Measurements from ENCODE around the gene EPHA8. TPM values are rescaled to one million over a fixed set of nuclear protein-coding genes. Genes with fewer than 3 reads are reported as not detected.

The EPHA8 gene
- total RNA-seq, 1 experiment from 2014 or later = not detected

GRCh38 chr1:22533244-22533895 lies 29.9 kb upstream of the EPHA8 start:
- ChIA-PET POLR2A (no interaction called here), CTCF (no interaction called here)
- no peak overlapping the region for H3K4me3 Mint-ChIP-seq (ENCODE audit: unreplicated experiment)
- no peaks in the 10 kb centered on the region for H3K9me3 Mint-ChIP-seq (ENCODE audit: unreplicated experiment)
- intact Hi-C loops (cut with micrococcal nuclease; ENCODE audit: unreplicated experiment) = no loop called here
- H3K27me3 ChIP-seq (replicated peaks; ENCODE audit: control insufficient read depth, insufficient read depth, low read length) = no peaks in the 10 kb centered on the region
- no peaks in the 10 kb centered on the region for H3K4me1 ChIP-seq
- H3K27ac Mint-ChIP-seq (ENCODE audit: unreplicated experiment) = no peak overlapping the region
- TF ChIP-seq CTCF (IDR thresholded peaks at IDR 0.05; ENCODE audit: insufficient read depth in 1 of 2, low read depth in 1 of 2, low read length in 1 of 2, severe bottlenecking in 1 of 2, unreplicated experiment in 1 of 2) = no peak
- peaks cover 13% of the 10 kb centered on the region for H3K36me3 Mint-ChIP-seq (ENCODE audit: insufficient read depth, unreplicated experiment)
- no peaks in the 10 kb centered on the region for H3K9me3 ChIP-seq
- no peaks in the 10 kb centered on the region for H3K27me3 Mint-ChIP-seq (ENCODE audit: insufficient read depth, unreplicated experiment)
- BruUV-seq (replicated peaks) = no TSS peak
- no peak for DNase-seq
- H3K4me3 ChIP-seq (ENCODE audit: low read depth, low read length) = no peak overlapping the region
- H3K4me1 Mint-ChIP-seq (ENCODE audit: low read depth, unreplicated experiment) = no peaks in the 10 kb centered on the region
- H3K36me3 ChIP-seq (ENCODE audit: control insufficient read depth, insufficient read depth, low read length) = no peaks in the 10 kb centered on the region; the same call in 1 of the 2 replicates

- DNase-seq = no peak
- Mint-ChIP-seq H3K9me3 (ENCODE audit: unreplicated experiment) (no peaks in the 10 kb centered on the region), H3K27ac (ENCODE audit: unreplicated experiment) (no peak overlapping the region), H3K36me3 (ENCODE audit: insufficient read depth, unreplicated experiment) (peaks cover 14% of the 10 kb centered on the region), H3K27me3 (ENCODE audit: insufficient read depth, unreplicated experiment) (no peaks in the 10 kb centered on the region), H3K4me1 (ENCODE audit: low read depth, unreplicated experiment) (no peaks in the 10 kb centered on the region), H3K4me3 (ENCODE audit: unreplicated experiment) (no peak overlapping the region)
- Histone ChIP-seq H3K27me3 (replicated peaks; ENCODE audit: control insufficient read depth, insufficient read depth, low read length) (no peaks in the 10 kb centered on the region), H3K9me3 (no peaks in the 10 kb centered on the region), H3K4me1 (no peaks in the 10 kb centered on the region), H3K36me3 (ENCODE audit: control insufficient read depth, insufficient read depth, low read length) (no peaks in the 10 kb centered on the region; the same call in 1 of the 2 replicates), H3K4me3 (ENCODE audit: low read depth, low read length) (no peak overlapping the region)
- ChIA-PET CTCF (no interaction called here), POLR2A (no interaction called here)
- BruUV-seq (replicated peaks) = no TSS peak
- intact Hi-C loops (cut with micrococcal nuclease; ENCODE audit: unreplicated experiment) = no loop called here
- TF ChIP-seq CTCF (IDR thresholded peaks at IDR 0.05; ENCODE audit: insufficient read depth in 1 of 2, low read depth in 1 of 2, low read length in 1 of 2, severe bottlenecking in 1 of 2, unreplicated experiment in 1 of 2) = no peak
Observed at GRCh38 chr1:22534951-22535350, 28.3 kb upstream of the EPHA8 start.

- POLR2A ChIA-PET = no interaction called here
- CTCF ChIA-PET = no interaction called here
- H3K27me3 Mint-ChIP-seq (ENCODE audit: insufficient read depth, unreplicated experiment) = no peaks in the 10 kb centered on the region
- H3K36me3 Mint-ChIP-seq (ENCODE audit: insufficient read depth, unreplicated experiment) = peaks cover 14% of the 10 kb centered on the region
- H3K27ac Mint-ChIP-seq (ENCODE audit: unreplicated experiment) = no peak overlapping the region
- H3K4me1 Mint-ChIP-seq (ENCODE audit: low read depth, unreplicated experiment) = no peaks in the 10 kb centered on the region
- Histone ChIP-seq H3K36me3 (ENCODE audit: control insufficient read depth, insufficient read depth, low read length) (no peaks in the 10 kb centered on the region; the same call in 1 of the 2 replicates), H3K4me3 (ENCODE audit: low read depth, low read length) (no peak overlapping the region), H3K4me1 (no peaks in the 10 kb centered on the region), H3K9me3 (no peaks in the 10 kb centered on the region), H3K27me3 (replicated peaks; ENCODE audit: control insufficient read depth, insufficient read depth, low read length) (no peaks in the 10 kb centered on the region)
- BruUV-seq (replicated peaks) = no TSS peak
- H3K4me3 Mint-ChIP-seq (ENCODE audit: unreplicated experiment) = no peak overlapping the region
- no peak for DNase-seq
- intact Hi-C loops (cut with micrococcal nuclease; ENCODE audit: unreplicated experiment) = no loop called here
- no peak for TF ChIP-seq CTCF (IDR thresholded peaks at IDR 0.05; ENCODE audit: insufficient read depth in 1 of 2, low read depth in 1 of 2, low read length in 1 of 2, severe bottlenecking in 1 of 2, unreplicated experiment in 1 of 2)
- H3K9me3 Mint-ChIP-seq (ENCODE audit: unreplicated experiment) = no peaks in the 10 kb centered on the region
Observed at GRCh38 chr1:22535399-22535798, 27.9 kb upstream of the EPHA8 start.

Measured in Caco-2 (cell line).